NOMO-1 treated with DMSO at 0.1 percent for 48 hours (cell line): ENCODE results near the gene KCNK15.

Source experiments
- DNase-seq: peaks from one replicate; lab custom pipeline; 2025; ENCODE audit not compliant: unreplicated experiment; lab: John Stamatoyannopoulos, UW

The KCNK15 gene

GRCh38 chr20:44784688-44785087 is 39.0 kb downstream of the KCNK15 start:
- no peak for DNase-seq

GRCh38 chr20:44785768-44786167 is 40.1 kb downstream of the KCNK15 start:
- no peak for DNase-seq

GRCh38 chr20:44787299-44787698 is 41.6 kb downstream of the KCNK15 start:
- DNase-seq = no peak

GRCh38 chr20:44788706-44789456 is 43.2 kb downstream of the KCNK15 start:
- DNase-seq = no peak

GRCh38 chr20:44790638-44791393 is 45.2 kb downstream of the KCNK15 start:
- DNase-seq = no peak

- DNase-seq = peak; percentile 50
Observed at GRCh38 chr20:44792796-44793195, 47.1 kb downstream of the KCNK15 start.

- DNase-seq = no peak
Observed at GRCh38 chr20:44795836-44796235, 50.2 kb downstream of the KCNK15 start.

- DNase-seq = no peak
Observed at GRCh38 chr20:44796311-44796710, 50.6 kb downstream of the KCNK15 start.

- no peak for DNase-seq
Observed at GRCh38 chr20:44796758-44797457, 51.2 kb downstream of the KCNK15 start.

- DNase-seq = no peak
Observed at GRCh38 chr20:44799691-44800090, 54.0 kb downstream of the KCNK15 start.

GRCh38 chr20:44800391-44801046 is 54.9 kb downstream of the KCNK15 start:
- DNase-seq = no peak
